HepG2 (cell line): Measurements from ENCODE around the gene ZFYVE28. TPM values are rescaled to one million over a fixed set of nuclear protein-coding genes. Genes with fewer than 3 reads are reported as not detected.

Experiments used
- CREM ChIP-seq, 2 experiments: sonication (generic) in 1 of 2; formaldehyde crosslinking in 1 of 2; IDR thresholded peaks; 2 replicates each; pipeline versions ENCODE4 v1.4.0 to v1.6.1; 2016 to 2020; ENCODE audit warnings: antibody characterized with exemption in 1 of 2, mild to moderate bottlenecking in 1 of 2, missing genetic modification reagents in 1 of 2
- DNMT3B ChIP-seq: conservative IDR thresholded peaks from 2 replicates; pipeline ENCODE4 v1.6.1; 2016; ENCODE audit warnings: missing biosample characterization, control low read depth
- FIP1L1 ChIP-seq: fragments of 200-400 bp; formaldehyde crosslinking; IDR thresholded peaks from 2 replicates; pipeline ENCODE4 v1.6.1; 2018; ENCODE audit warnings: low read depth, mild to moderate bottlenecking, low read length, moderate library complexity, borderline replicate concordance; ENCODE audit not compliant: insufficient read depth
- HMG20A ChIP-seq: IDR thresholded peaks from 2 replicates; pipeline ENCODE4 v1.6.1; 2016; ENCODE audit warnings: borderline replicate concordance
- HMGA1 ChIP-seq: sonication (generic); formaldehyde crosslinking; conservative IDR thresholded peaks from 2 replicates; pipeline ENCODE4 v1.4.0; 2020; ENCODE audit warnings: missing genetic modification reagents
- MBD4 ChIP-seq: IDR thresholded peaks from 2 replicates; pipeline ENCODE4 v1.6.1; 2012; ENCODE audit warnings: low read length, inconsistent platforms, borderline replicate concordance
- MTA3 ChIP-seq: sonication (generic); formaldehyde crosslinking; IDR thresholded peaks from 2 replicates; pipeline ENCODE4 v1.4.0; 2020; ENCODE audit warnings: missing genetic modification reagents
- NFKBIZ ChIP-seq: IDR thresholded peaks from 2 replicates; pipeline ENCODE4 v1.6.1; 2018; ENCODE audit warnings: missing genetic modification reagents, missing compliant biosample characterization
- NR2F2 ChIP-seq: IDR thresholded peaks from 2 replicates; pipeline ENCODE4 v1.6.1; 2012; ENCODE audit warnings: low read depth, inconsistent platforms, borderline replicate concordance
- RFX5 ChIP-seq: IDR thresholded peaks from 2 replicates; pipeline ENCODE4 v1.6.1; 2011; ENCODE audit warnings: low read depth, low read length, improper control_type of control experiment
- SOX13 ChIP-seq, 3 experiments: fragments of 450-650 bp in 1 of 3; sonication (generic) in 1 of 3; formaldehyde crosslinking in 1 of 3; IDR thresholded peaks in 2 of 3; conservative IDR thresholded peaks in 1 of 3; 2 replicates each; pipeline versions ENCODE4 v1.5.0 to v1.6.1; 2016 to 2020; ENCODE audit warnings: antibody characterized with exemption in 1 of 3, mild to moderate bottlenecking in 1 of 3, missing compliant biosample characterization in 1 of 3, missing genetic modification reagents in 1 of 3, moderate library complexity in 1 of 3
- SOX6 ChIP-seq, 2 experiments: fragments of 450-650 bp in 1 of 2; sonication (generic) in 1 of 2; formaldehyde crosslinking in 1 of 2; IDR thresholded peaks; 2 replicates each; pipeline versions ENCODE4 v1.4.0 to v1.6.1; 2017 to 2020; ENCODE audit warnings: antibody characterized with exemption in 1 of 2, mild to moderate bottlenecking in 1 of 2, missing genetic modification reagents in 1 of 2
- U2AF2 ChIP-seq: fragments of 200-400 bp; formaldehyde crosslinking; IDR thresholded peaks from 2 replicates; pipeline ENCODE4 v1.6.1; 2017; ENCODE audit warnings: low read depth, mild to moderate bottlenecking, low read length
- ZBTB43 ChIP-seq: sonication (generic); formaldehyde crosslinking; conservative IDR thresholded peaks from 2 replicates; pipeline ENCODE4 v1.4.0; 2020; ENCODE audit warnings: missing genetic modification reagents
- ZKSCAN1 ChIP-seq: fragments of 150-350 bp; IDR thresholded peaks from 2 replicates; pipeline ENCODE4 v1.6.1; 2014; ENCODE audit warnings: low read length
- ZNF256 ChIP-seq: sonication (generic); formaldehyde crosslinking; conservative IDR thresholded peaks from 2 replicates; pipeline ENCODE4 v1.4.0; 2020; ENCODE audit warnings: missing genetic modification reagents
- ZNF264 ChIP-seq: sonication (generic); formaldehyde crosslinking; IDR thresholded peaks from 2 replicates; pipeline ENCODE4 v1.4.0; 2020; ENCODE audit warnings: missing genetic modification reagents
- ZNF513 ChIP-seq: sonication (generic); formaldehyde crosslinking; conservative IDR thresholded peaks from 2 replicates; pipeline ENCODE4 v1.5.0; 2020; ENCODE audit warnings: missing genetic modification reagents
- ZNF552 ChIP-seq: sonication (generic); formaldehyde crosslinking; IDR thresholded peaks from 2 replicates; pipeline ENCODE4 v1.9.0; 2022; ENCODE audit warnings: missing genetic modification reagents, mild to moderate bottlenecking, borderline replicate concordance
- ZNF644 ChIP-seq: IDR thresholded peaks from 2 replicates; pipeline ENCODE4 v1.6.1; 2016; ENCODE audit warnings: low read depth
- polyA plus RNA-seq, 8 experiments: library from polyadenylated mRNA; depleted of rRNA in 3 of 8; stranded (reverse) in 7 of 8; unstranded in 1 of 8; fragments of >200 nt; fragmentation: Illumina TruSeq in 4 of 8; extraction: Trizol in 4 of 8; gene quantifications; 2 replicates each; pipeline versions ENCODE4 v1.2.1 to v1.2.3, GENCODE V29; 2011 to 2016; ENCODE audit warnings: low read depth in 4 of 8, missing spikeins in 1 of 8, mixed read lengths in 1 of 8; ENCODE audit not compliant: insufficient read depth in 1 of 8
- total RNA-seq, 5 experiments: library from RNA; depleted of rRNA; stranded (reverse); fragments of >200 nt; fragmentation: Illumina TruSeq; extraction: Trizol; gene quantifications; 2 replicates each; pipeline ENCODE4 v1.2.3, GENCODE V29; 2016; ENCODE audit warnings: low read depth in 1 of 5
- TF ChIP-seq, protein P1 (sequence below): sonication (generic); formaldehyde crosslinking; conservative IDR thresholded peaks from 2 replicates; pipeline ENCODE4 v1.8.0; 2022; ENCODE audit warnings: low read depth, missing genetic modification reagents

Gene ZFYVE28
- total and polyA plus RNA-seq, 2 of the 13 experiments (the other 11 are each of a cell fraction or from before 2014, with no cell fraction given) = 0.12 to 0.22 TPM

DNA sequence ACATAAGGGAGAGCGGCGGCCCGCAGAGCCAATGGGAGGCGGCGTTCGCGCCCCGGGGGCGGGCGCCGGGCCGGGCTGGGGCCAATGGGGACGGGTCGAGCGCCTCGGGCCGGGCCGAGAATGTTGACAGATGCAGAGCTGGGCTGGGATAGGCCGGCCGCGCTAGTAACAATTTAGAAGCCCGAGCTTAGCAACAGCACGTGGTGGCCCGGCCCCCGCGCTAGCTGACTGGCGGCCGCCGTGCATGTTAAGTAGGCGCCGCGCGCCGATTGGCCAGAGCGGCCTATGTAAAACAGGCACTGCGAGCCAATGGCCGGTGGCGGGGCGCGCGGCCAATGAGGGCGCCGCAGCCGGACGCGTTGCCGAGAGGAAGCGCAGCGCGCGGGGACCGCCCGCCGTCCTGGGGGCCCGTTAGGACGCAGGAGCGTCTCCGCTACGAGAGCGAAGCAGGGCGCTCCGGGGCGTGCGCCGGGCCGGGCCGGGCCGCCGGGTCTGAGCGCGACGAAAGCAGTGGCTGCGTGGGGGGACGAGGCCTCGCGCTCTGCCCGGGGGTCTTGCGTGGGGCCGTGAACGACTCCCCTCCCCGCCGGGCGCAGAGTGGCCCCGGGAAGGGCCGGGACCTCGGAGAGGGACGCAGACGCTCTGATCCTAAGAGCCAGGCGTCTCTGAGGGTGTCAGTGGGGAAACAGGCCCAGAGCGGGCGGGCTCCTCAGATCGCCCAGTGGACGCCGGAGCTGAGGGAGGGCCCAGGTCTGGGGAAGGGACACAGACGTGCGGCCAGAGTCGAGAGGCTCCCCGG lies 156.1 kb downstream of the ZFYVE28 start (continued):
- TF ChIP-seq CREM (IDR thresholded peaks at IDR 0.05) (no peak), CREM (CRISPR knock-in tag; IDR thresholded peaks at IDR 0.05) (no peak), NR2F2 (no peak; the same call in 1 of the 2 replicates), ZBTB43 (CRISPR knock-in tag) (peak; percentile 65; the same call in 1 of the 2 replicates), ZNF256 (CRISPR knock-in tag) (no peak), ZKSCAN1 (no peak), SOX6 (IDR thresholded peaks at IDR 0.05) (no peak), SOX6 (CRISPR knock-in tag; IDR thresholded peaks at IDR 0.05) (peak; percentile 38; the same call in 1 of the 2 replicates), MTA3 (CRISPR knock-in tag) (no peak), FIP1L1 (no peak), SOX13 (IDR thresholded peaks at IDR 0.05) (no peak), SOX13 (CRISPR knock-in tag; conservative IDR thresholded peaks at IDR 0.05 in 1 of 2, IDR thresholded peaks at IDR 0.05 in 1 of 2) (no peak; a peak in 1 of 4 replicates), ZNF552 (0 out of 2 replicates have a peak, but pooled peaks have one; percentile 77), HMG20A (CRISPR knock-in tag) (no peak), ZNF513 (CRISPR knock-in tag) (0 out of 2 replicates have a peak, but pooled peaks have one; percentile 71), NFKBIZ (CRISPR knock-in tag) (no peak), ZNF644 (CRISPR knock-in tag) (no peak), DNMT3B (CRISPR knock-in tag) (no peak), RFX5 (peak; percentile 98), HMGA1 (CRISPR knock-in tag) (no peak), ZNF264 (CRISPR knock-in tag) (no peak), MBD4 (no peak), U2AF2 (no peak)
- TF ChIP-seq, protein P1, sequence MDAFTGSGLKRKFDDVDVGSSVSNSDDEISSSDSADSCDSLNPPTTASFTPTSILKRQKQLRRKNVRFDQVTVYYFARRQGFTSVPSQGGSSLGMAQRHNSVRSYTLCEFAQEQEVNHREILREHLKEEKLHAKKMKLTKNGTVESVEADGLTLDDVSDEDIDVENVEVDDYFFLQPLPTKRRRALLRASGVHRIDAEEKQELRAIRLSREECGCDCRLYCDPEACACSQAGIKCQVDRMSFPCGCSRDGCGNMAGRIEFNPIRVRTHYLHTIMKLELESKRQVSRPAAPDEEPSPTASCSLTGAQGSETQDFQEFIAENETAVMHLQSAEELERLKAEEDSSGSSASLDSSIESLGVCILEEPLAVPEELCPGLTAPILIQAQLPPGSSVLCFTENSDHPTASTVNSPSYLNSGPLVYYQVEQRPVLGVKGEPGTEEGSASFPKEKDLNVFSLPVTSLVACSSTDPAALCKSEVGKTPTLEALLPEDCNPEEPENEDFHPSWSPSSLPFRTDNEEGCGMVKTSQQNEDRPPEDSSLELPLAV = no peak
